K562 (cell line): ENCODE data around the gene POLD2. TPM values are rescaled to one million over a fixed set of nuclear protein-coding genes. Genes with fewer than 3 reads are reported as not detected.
A peak's percentile ranks its signal among the peaks of the same experiment; 100 is the strongest.

Source experiments
- BRD9 ChIP-seq: fragments of 450-650 bp; IDR thresholded peaks from 2 replicates; pipeline ENCODE4 v1.6.1; 2018; ENCODE audit warnings: low read depth; ENCODE audit not compliant: partially characterized antibody
- FIP1L1 ChIP-seq: fragments of 200-400 bp; formaldehyde crosslinking; IDR thresholded peaks from 2 replicates; pipeline ENCODE4 v1.6.1; 2018; ENCODE audit warnings: mild to moderate bottlenecking, low read depth, low read length; ENCODE audit not compliant: poor library complexity, severe bottlenecking
- FOXP4 ChIP-seq: sonication (generic); formaldehyde crosslinking; IDR thresholded peaks from 2 replicates; pipeline ENCODE4 v1.8.0; 2022; ENCODE audit warnings: mild to moderate bottlenecking, missing genetic modification reagents, borderline replicate concordance
- HDAC8 ChIP-seq: fragments of 450-650 bp; IDR thresholded peaks from 2 replicates; pipeline ENCODE4 v1.6.1; 2016; ENCODE audit warnings: mild to moderate bottlenecking, missing genetic modification characterization, moderate library complexity, missing compliant biosample characterization
- HDGF ChIP-seq: fragments of 450-650 bp; IDR thresholded peaks from 2 replicates; pipeline ENCODE4 v1.6.1; 2016
- MAFF ChIP-seq: IDR thresholded peaks from 2 replicates; pipeline ENCODE4 v1.6.1; 2012; ENCODE audit warnings: low read length, improper control_type of control experiment
- NFIC ChIP-seq: fragments of 450-650 bp; IDR thresholded peaks from 2 replicates; pipeline ENCODE4 v1.6.1; 2017; ENCODE audit warnings: mild to moderate bottlenecking, inconsistent platforms
- NR1H2 ChIP-seq: sonication (generic); formaldehyde crosslinking; IDR thresholded peaks from 2 replicates; pipeline ENCODE4 v1.4.0; 2020; ENCODE audit warnings: mild to moderate bottlenecking, missing genetic modification reagents
- SIX5 ChIP-seq, 2 experiments: IDR thresholded peaks; 2 replicates each; pipeline ENCODE4 v1.6.1; 2011; ENCODE audit warnings: low read length in 2 of 2, borderline replicate concordance in 1 of 2, low read depth in 1 of 2, mild to moderate bottlenecking in 1 of 2, moderate library complexity in 1 of 2; ENCODE audit not compliant: insufficient read depth in 1 of 2
- SLC30A9 ChIP-seq: fragments of 250-450 bp; sonication (Bioruptor Pico); IDR thresholded peaks from 2 replicates; pipeline ENCODE4 v1.8.0; 2022; ENCODE audit warnings: mild to moderate bottlenecking, moderate library complexity
- SMAD2 ChIP-seq: fragments of 150-350 bp; IDR thresholded peaks from 2 replicates; pipeline ENCODE4 v1.6.1; 2014; ENCODE audit warnings: low read depth, mild to moderate bottlenecking, low read length
- STAT5A ChIP-seq: IDR thresholded peaks from 2 replicates; pipeline ENCODE4 v1.6.1; 2012; ENCODE audit warnings: low read length, inconsistent platforms, borderline replicate concordance
- TRIM25 ChIP-seq: fragments of 450-650 bp; IDR thresholded peaks from 2 replicates; pipeline ENCODE4 v1.7.0; 2016; ENCODE audit warnings: borderline replicate concordance
- ZBTB11 ChIP-seq, 3 experiments: fragments of 200-800 bp in 1 of 3; fragments of 250-450 bp in 1 of 3; fragments of 450-650 bp in 1 of 3; sonication (Bioruptor Pico) in 1 of 3; sonication (Bioruptor generic) in 1 of 3; formaldehyde crosslinking in 1 of 3; IDR thresholded peaks; 2 replicates each; pipeline versions ENCODE4 v1.6.1 to v1.8.0; 2016 to 2022; ENCODE audit warnings: mild to moderate bottlenecking in 2 of 3, missing genetic modification characterization in 2 of 3, missing compliant biosample characterization in 1 of 3, moderate library complexity in 1 of 3
- ZBTB12 ChIP-seq: fragments of 250-450 bp; sonication (Bioruptor Pico); IDR thresholded peaks from 2 replicates; pipeline ENCODE4 v1.4.0; 2020
- ZNF133 ChIP-seq: fragments of 250-450 bp; sonication (Bioruptor Pico); IDR thresholded peaks from 2 replicates; pipeline ENCODE4 v1.4.0; 2020; ENCODE audit warnings: mild to moderate bottlenecking
- ZNF311 ChIP-seq: fragments of 250-450 bp; sonication (Bioruptor Pico); IDR thresholded peaks from 2 replicates; pipeline ENCODE4 v1.4.0; 2020; ENCODE audit warnings: mild to moderate bottlenecking, moderate library complexity
- ZNF644 ChIP-seq: fragments of 200-800 bp; sonication (Bioruptor generic); IDR thresholded peaks from 2 replicates; pipeline ENCODE4 v1.6.1; 2016; ENCODE audit warnings: low read depth, missing genetic modification characterization, missing compliant biosample characterization
- polyA plus RNA-seq, 8 experiments: library from polyadenylated mRNA; depleted of rRNA in 4 of 8; stranded (reverse) in 5 of 8; unstranded in 3 of 8; fragments of >200 nt; fragmentation: Nextera tagmentation in 2 of 8; fragmentation: Illumina TruSeq in 1 of 8; extraction: Ambion mirVana in 2 of 8; extraction: Trizol in 1 of 8; gene quantifications; 2 replicates each; pipeline versions ENCODE4 v1.2.1 to v1.2.3, GENCODE V29; 2011 to 2014; ENCODE audit warnings: inconsistent platforms in 1 of 8, missing spikeins in 1 of 8
- total RNA-seq, 7 experiments: library from RNA; depleted of rRNA in 6 of 7; stranded (reverse); fragments of >200 nt in 6 of 7; fragmentation: Illumina TruSeq in 2 of 7; extraction: Trizol in 2 of 7; gene quantifications; 2 replicates each; pipeline versions ENCODE4 v1.2.1 to v1.2.3, GENCODE V29; 2011 to 2021; ENCODE audit warnings: low replicate concordance in 1 of 7

Gene POLD2
- total and polyA plus RNA-seq, 9 of the 15 experiments (the other 6 are each of a cell fraction or from before 2014, with no cell fraction given), result 29.7 to 259 (median 225) TPM

GRCh38 chr7:44081266-44081748 is 42.0 kb downstream of the POLD2 start (continued):
- TF ChIP-seq BRD9 (no peak), NFIC (peak; percentile 94), ZNF311 (CRISPR knock-in tag) (peak; percentile 64; the same call in 1 of the 2 replicates), SMAD2 (no peak), ZNF644 (tag) (peak; percentile 92), SLC30A9 (CRISPR knock-in tag) (no peak), STAT5A (peak; percentile 96), ZNF133 (no peak), HDGF (no peak), FIP1L1 (no peak), HDAC8 (no peak), SIX5 (IDR thresholded peaks at IDR 0.05; ENCODE audit: borderline replicate concordance in 1 of 2, insufficient read depth in 1 of 2, low read depth in 1 of 2, low read length in 2 of 2) (no peak), MAFF (0 out of 2 replicates have a peak, but pooled peaks have one; percentile 0), FOXP4 (CRISPR knock-in tag) (no peak), ZBTB11 (CRISPR knock-in tag; IDR thresholded peaks at IDR 0.05) (peak in 1 of 3 experiments; percentile 86; a peak in 2 of 6 replicates), ZBTB12 (CRISPR knock-in tag) (no peak), TRIM25 (no peak), NR1H2 (CRISPR knock-in tag) (no peak)
